HG03103 (cell line): Measurements from ENCODE around the gene IL6.

Experiments used
- ATAC-seq: cut with Tn5 transposase; IDR thresholded peaks from one replicate; pipeline ENCODE4 v1.9.1; 2021; ENCODE audit warnings: low read depth; ENCODE audit not compliant: unreplicated experiment

IL6 gene

DNA sequence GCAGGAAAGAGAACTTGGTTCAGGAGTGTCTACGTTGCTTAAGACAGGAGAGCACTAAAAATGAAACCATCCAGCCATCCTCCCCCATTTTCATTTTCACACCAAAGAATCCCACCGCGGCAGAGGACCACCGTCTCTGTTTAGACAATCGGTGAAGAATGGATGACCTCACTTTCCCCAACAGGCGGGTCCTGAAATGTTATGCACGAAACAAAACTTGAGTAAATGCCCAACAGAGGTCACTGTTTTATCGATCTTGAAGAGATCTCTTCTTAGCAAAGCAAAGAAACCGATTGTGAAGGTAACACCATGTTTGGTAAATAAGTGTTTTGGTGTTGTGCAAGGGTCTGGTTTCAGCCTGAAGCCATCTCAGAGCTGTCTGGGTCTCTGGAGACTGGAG, 1.4 kb upstream of the IL6 start:
- ATAC-seq: no peak

GRCh38 chr7:22726345-22726906, 574 bp upstream of the IL6 start:
- ATAC-seq: peak; percentile 77

DNA sequence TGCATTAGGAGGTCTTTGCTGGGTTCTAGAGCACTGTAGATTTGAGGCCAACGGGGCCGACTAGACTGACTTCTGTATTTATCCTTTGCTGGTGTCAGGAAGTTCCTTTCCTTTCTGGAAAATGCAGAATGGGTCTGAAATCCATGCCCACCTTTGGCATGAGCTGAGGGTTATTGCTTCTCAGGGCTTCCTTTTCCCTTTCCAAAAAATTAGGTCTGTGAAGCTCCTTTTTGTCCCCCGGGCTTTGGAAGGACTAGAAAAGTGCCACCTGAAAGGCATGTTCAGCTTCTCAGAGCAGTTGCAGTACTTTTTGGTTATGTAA, 675 bp downstream of the IL6 start:
- no peak for ATAC-seq

- no peak for ATAC-seq
These were observed 1.5 kb downstream of the IL6 start for GRCh38 chr7:22728401-22729029.

GRCh38 chr7:22729180-22729825, 2.3 kb downstream of the IL6 start:
- ATAC-seq: no peak

DNA sequence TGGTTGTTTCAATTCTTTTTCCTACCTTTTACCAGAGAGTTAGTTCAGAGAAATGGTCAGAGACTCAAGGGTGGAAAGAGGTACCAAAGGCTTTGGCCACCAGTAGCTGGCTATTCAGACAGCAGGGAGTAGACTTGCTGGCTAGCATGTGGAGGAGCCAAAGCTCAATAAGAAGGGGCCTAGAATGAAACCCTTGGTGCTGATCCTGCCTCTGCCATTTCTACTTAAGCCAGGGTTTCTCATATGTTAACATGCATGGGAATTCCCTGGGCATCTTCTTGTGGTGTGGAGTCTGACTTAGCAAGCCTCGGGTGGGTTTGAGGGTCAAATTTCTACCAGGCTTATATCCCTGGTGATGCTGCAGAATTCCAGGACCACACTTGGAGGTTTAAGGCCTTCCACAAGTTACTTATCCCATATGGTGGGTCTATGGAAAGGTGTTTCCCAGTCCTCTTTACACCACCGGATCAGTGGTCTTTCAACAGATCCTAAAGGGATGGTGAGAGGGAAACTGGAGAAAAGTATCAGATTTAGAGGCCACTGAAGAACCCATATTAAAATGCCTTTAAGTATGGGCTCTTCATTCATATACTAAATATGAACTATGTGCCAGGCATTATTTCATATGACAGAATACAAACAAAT, 3.2 kb downstream of the IL6 start:
- no peak for ATAC-seq

- no peak for ATAC-seq
These were observed 4.1 kb downstream of the IL6 start for GRCh38 chr7:22730921-22731654.

GRCh38 chr7:22731766-22732165, 4.8 kb downstream of the IL6 start:
- ATAC-seq: no peak

GRCh38 chr7:22732556-22733126, 5.6 kb downstream of the IL6 start:
- no peak for ATAC-seq

GRCh38 chr7:22733761-22734160, 6.8 kb downstream of the IL6 start:
- ATAC-seq: no peak

DNA sequence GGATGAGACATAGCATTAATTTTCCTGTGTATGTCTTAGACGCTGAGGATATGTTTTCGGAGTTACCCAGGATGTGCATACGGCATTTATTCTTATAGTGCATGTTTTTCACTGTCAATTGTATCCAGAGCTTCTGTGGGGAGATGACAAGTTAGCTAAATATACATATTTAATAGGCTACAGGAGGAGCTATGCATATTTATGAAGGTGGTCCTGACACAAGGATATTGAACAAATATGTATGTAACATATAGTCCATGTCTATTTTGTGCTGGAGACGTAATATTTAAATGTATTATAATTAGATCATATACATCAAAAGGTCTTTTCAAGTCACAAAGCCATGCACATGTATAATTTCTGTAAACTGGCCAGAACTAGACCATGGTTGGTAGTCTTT, 16.0 kb downstream of the IL6 start:
- ATAC-seq: no peak

DNA sequence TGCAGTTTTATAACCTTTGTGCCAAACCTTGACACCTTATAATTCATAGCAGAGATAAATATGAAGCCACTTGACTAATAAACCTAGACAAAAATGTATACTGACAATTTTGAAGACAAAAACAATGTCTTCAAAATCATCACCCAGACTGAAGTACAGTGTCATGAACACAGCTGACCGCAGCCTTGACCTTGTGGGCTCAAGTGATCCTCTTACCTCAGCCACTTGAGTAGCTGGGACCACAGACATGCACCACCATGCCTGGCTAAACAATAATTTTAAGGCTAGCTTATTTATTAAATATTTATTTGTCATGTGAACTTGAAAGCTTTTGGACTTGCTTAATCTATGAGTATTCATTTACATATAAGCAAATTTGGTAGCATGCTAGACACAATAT, 24.3 kb downstream of the IL6 start:
- no peak for ATAC-seq

- ATAC-seq: no peak
These were observed 30.5 kb downstream of the IL6 start for GRCh38 chr7:22757338-22757994.

GRCh38 chr7:22758576-22758975, 31.6 kb downstream of the IL6 start:
- no peak for ATAC-seq

GRCh38 chr7:22759721-22760120, 32.7 kb downstream of the IL6 start:
- no peak for ATAC-seq

DNA sequence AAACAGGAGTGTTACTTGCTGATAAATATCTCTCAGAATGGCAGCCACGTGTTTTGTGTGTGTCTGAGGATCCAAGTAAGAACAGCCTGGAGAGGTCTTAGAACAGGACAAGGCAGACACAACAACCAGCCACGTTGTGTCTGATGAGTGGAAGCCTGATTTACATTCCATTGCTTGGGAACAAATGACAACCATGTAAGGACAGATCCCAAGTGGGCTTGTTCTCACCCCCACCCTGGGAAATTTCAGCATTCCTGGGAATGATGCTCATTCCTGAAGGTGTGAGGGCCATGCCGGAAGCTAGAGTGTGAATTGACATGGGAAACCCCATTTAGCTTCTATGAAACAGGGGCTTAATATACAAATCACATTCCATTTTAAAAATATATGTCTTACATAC, 35.9 kb downstream of the IL6 start:
- no peak for ATAC-seq

DNA sequence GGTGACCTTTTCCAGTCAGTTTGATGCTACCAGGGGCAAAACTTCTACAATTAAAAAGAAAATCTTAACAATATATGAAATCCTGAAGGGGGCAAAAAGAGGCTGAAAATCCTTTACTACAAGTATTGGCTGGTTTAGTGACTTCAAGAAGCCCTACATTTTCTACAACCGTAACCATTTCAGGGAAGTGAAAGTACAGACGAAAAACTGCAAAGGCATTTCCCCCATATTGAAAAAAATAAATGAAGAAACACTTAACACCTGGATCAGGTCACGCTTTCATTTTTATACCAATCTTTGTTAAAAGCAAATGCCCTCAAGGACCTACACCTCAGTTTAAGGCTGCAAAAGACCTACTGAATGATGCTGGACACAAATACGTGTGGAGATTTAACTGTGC, 38.6 kb downstream of the IL6 start:
- peak; percentile 78 for ATAC-seq

- no peak for ATAC-seq
These were observed 44.3 kb downstream of the IL6 start for GRCh38 chr7:22771194-22771871.

GRCh38 chr7:22771872-22772228, 44.9 kb downstream of the IL6 start:
- ATAC-seq: no peak

DNA sequence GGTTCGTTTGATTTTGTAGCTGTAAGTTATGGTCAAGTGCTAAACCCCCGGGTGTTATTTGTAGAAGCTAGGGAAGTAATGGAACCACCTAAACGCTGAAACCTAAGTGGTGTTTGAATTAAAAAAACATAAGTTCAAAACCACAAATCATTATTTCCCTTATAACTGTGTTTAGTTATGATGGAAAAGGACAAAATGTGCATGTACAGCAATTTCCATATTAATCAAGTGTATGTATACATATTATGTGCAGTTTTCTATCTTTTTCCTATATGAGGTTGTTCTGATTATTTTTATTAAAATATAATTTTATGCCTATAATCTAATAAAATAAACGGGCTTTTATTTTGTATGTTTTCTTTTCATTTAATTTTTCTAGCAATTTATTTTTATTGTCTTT, 45.9 kb downstream of the IL6 start:
- no peak for ATAC-seq
